Medulla oblongata (tissue), 1 donor: ENCODE data around the gene RNF144A.

Experiments used
- DNase-seq: peaks from one replicate; pipeline ENCODE4 v3.0.0-alpha.2; 2015; ENCODE audit errors: extremely low spot score

Gene RNF144A

GRCh38 chr2:7083580-7084509, 166.6 kb downstream of the RNF144A start:
- DNase-seq, result no peak

- DNase-seq, result no peak
These were observed 167.4 kb downstream of the RNF144A start for GRCh38 chr2:7084601-7085000.

- DNase-seq, result no peak
These were observed 172.1 kb downstream of the RNF144A start for GRCh38 chr2:7089284-7089683.

GRCh38 chr2:7089898-7090510, 172.8 kb downstream of the RNF144A start:
- DNase-seq, result no peak

DNA sequence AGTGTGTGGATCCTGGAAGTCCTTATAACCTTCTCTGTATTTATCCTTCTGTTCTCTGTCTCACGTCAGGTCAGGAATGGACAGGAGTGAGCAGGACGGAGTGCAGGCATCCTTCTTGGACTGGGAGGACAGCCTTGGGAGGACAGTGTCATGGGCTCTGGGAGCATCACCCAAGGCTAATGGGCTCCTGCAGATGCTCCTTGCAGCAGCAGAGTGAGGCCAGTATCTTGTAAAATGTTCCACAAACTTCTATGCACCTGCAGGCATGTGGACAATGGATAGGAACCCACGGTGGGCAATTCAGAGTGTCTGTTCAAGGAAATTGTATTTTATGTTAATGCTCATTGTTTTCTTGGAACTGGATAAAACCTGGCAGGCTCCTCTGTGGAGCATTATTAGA, 176.2 kb downstream of the RNF144A start:
- DNase-seq, result no peak
